HG03432 (cell line): ENCODE data around the gene METTL24.
"Not testable (repeated sequence)": the region's sequence is repeated elsewhere in the genome, so short reads cannot be mapped to it uniquely, and the experiment has no call there.

Source experiments
- ATAC-seq: cut with Tn5 transposase; IDR thresholded peaks from one replicate; pipeline ENCODE4 v1.9.1; 2021; ENCODE audit warnings: mild to moderate bottlenecking, moderate library complexity; ENCODE audit not compliant: unreplicated experiment

METTL24 gene

GRCh38 chr6:110272781-110273180 lies 85.4 kb downstream of the METTL24 start:
- not testable (repeated sequence) for ATAC-seq

- no peak for ATAC-seq
Measured at GRCh38 chr6:110271732-110272022, 86.5 kb downstream of the METTL24 start.

- no peak for ATAC-seq
Measured at GRCh38 chr6:110270165-110270564, 88.0 kb downstream of the METTL24 start.

GRCh38 chr6:110269623-110270022 lies 88.5 kb downstream of the METTL24 start:
- ATAC-seq = no peak

- ATAC-seq = no peak
Measured at GRCh38 chr6:110266996-110267395, 91.2 kb downstream of the METTL24 start.

GRCh38 chr6:110265273-110265672 lies 92.9 kb downstream of the METTL24 start:
- ATAC-seq = no peak

GRCh38 chr6:110256366-110256765 lies 101.8 kb downstream of the METTL24 start:
- no peak for ATAC-seq

GRCh38 chr6:110255211-110255750 lies 102.9 kb downstream of the METTL24 start:
- no peak for ATAC-seq

GRCh38 chr6:110250838-110251237 lies 107.3 kb downstream of the METTL24 start:
- ATAC-seq = no peak

GRCh38 chr6:110250058-110250457 lies 108.1 kb downstream of the METTL24 start:
- ATAC-seq = no peak

- no peak for ATAC-seq
Measured at GRCh38 chr6:110246900-110247546, 111.1 kb downstream of the METTL24 start.

- ATAC-seq = no peak
Measured at GRCh38 chr6:110246378-110246777, 111.8 kb downstream of the METTL24 start.

GRCh38 chr6:110244621-110245020 lies 113.5 kb downstream of the METTL24 start:
- ATAC-seq = not testable (repeated sequence)

GRCh38 chr6:110239526-110240274 lies 118.4 kb downstream of the METTL24 start:
- no peak for ATAC-seq

GRCh38 chr6:110236007-110236406 lies 122.1 kb downstream of the METTL24 start:
- not testable (repeated sequence) for ATAC-seq

- ATAC-seq = peak; percentile 88
Measured at GRCh38 chr6:110233770-110234374, 124.3 kb downstream of the METTL24 start.

GRCh38 chr6:110232450-110232849 lies 125.7 kb downstream of the METTL24 start:
- ATAC-seq = no peak

- ATAC-seq = no peak
Measured at GRCh38 chr6:110226261-110226660, 131.9 kb downstream of the METTL24 start.

GRCh38 chr6:110221738-110222137 lies 136.4 kb downstream of the METTL24 start:
- no peak for ATAC-seq

- no peak for ATAC-seq
Measured at GRCh38 chr6:110217266-110217665, 140.9 kb downstream of the METTL24 start.

GRCh38 chr6:110216140-110216539 lies 142.0 kb downstream of the METTL24 start:
- no peak for ATAC-seq

- ATAC-seq = no peak
Measured at GRCh38 chr6:110214338-110214737, 143.8 kb downstream of the METTL24 start.
